HG03045 (cell line): ENCODE data around the gene DNLZ.

ENCODE experiments used
- ATAC-seq: cut with Tn5 transposase; IDR thresholded peaks from one replicate; pipeline ENCODE4 v1.9.1; 2021; ENCODE audit warnings: mild to moderate bottlenecking, moderate library complexity; ENCODE audit not compliant: unreplicated experiment

The DNLZ gene

GRCh38 chr9:136397643-136398042 is 34.1 kb upstream of the DNLZ start:
- no peak for ATAC-seq

GRCh38 chr9:136396219-136396515 is 32.6 kb upstream of the DNLZ start:
- ATAC-seq: no peak

GRCh38 chr9:136395345-136396218 is 32.0 kb upstream of the DNLZ start:
- ATAC-seq: no peak

- no peak for ATAC-seq
These were observed 31.4 kb upstream of the DNLZ start for GRCh38 chr9:136395020-136395340.

- no peak for ATAC-seq
These were observed 30.9 kb upstream of the DNLZ start for GRCh38 chr9:136394312-136395019.

GRCh38 chr9:136393531-136393930 is 30.0 kb upstream of the DNLZ start:
- no peak for ATAC-seq

GRCh38 chr9:136392538-136393449 is 29.2 kb upstream of the DNLZ start:
- ATAC-seq: no peak

GRCh38 chr9:136391737-136392537 is 28.4 kb upstream of the DNLZ start:
- no peak for ATAC-seq

- no peak for ATAC-seq
These were observed 25.9 kb upstream of the DNLZ start for GRCh38 chr9:136389396-136389795.

- ATAC-seq: no peak
These were observed 23.7 kb upstream of the DNLZ start for GRCh38 chr9:136387217-136387616.

- ATAC-seq: no peak
These were observed 22.5 kb upstream of the DNLZ start for GRCh38 chr9:136386018-136386417.

- ATAC-seq: no peak
These were observed 21.5 kb upstream of the DNLZ start for GRCh38 chr9:136385015-136385414.

GRCh38 chr9:136383436-136383835 is 19.9 kb upstream of the DNLZ start:
- ATAC-seq: no peak

- no peak for ATAC-seq
These were observed 18.5 kb upstream of the DNLZ start for GRCh38 chr9:136381966-136382513.

- no peak for ATAC-seq
These were observed 17.8 kb upstream of the DNLZ start for GRCh38 chr9:136381311-136381710.

- ATAC-seq: no peak
These were observed 16.8 kb upstream of the DNLZ start for GRCh38 chr9:136380381-136380780.

- no peak for ATAC-seq
These were observed 16.3 kb upstream of the DNLZ start for GRCh38 chr9:136379891-136380290.

- no peak for ATAC-seq
These were observed 15.9 kb upstream of the DNLZ start for GRCh38 chr9:136379401-136379800.

- no peak for ATAC-seq
These were observed 15.4 kb upstream of the DNLZ start for GRCh38 chr9:136379003-136379287.

GRCh38 chr9:136378170-136379002 is 14.8 kb upstream of the DNLZ start:
- no peak for ATAC-seq
